ENCODE measurements around the gene FNBP1. TPM values are rescaled to one million over a fixed set of nuclear protein-coding genes. Genes with fewer than 3 reads are reported as not detected.

The FNBP1 gene
- total RNA-seq, 2 experiments from 2014 or later, result 153 to 167 TPM

DNA sequence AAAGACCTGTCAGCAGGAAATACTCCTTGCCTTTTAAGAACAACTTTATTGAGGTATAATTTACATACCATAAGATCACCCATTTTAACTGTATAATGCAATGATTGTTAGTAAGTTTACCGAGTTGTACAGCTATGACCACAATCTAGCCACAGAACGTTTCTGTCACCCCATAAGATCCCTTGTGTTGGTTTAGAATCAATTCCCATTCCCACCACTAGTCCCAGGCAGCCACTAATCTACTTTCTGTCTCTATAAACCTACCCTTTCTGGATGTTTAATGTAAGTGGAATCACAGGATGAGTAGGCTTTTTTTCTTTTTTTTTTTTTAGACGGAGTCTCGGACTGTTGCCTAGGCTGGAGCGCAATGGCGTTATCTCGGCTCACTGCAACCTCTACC, 15.2 kb upstream of the FNBP1 start:
- Mint-ChIP-seq H3K4me3 (no peak overlapping the region), H3K27me3 (no peaks in the 10 kb centered on the region), H3K4me1 (peaks cover 27% of the 10 kb centered on the region), H3K27ac (no peak overlapping the region), H3K36me3 (peaks cover 11% of the 10 kb centered on the region), H3K9me3 (ENCODE audit: low read depth) (no peaks in the 10 kb centered on the region)
- no peak for DNase-seq
- CTCF ChIA-PET, result interaction anchor here (0.7 to 1.8 kb wide), 4 partner anchors 10 to 173 kb away, joined by 3 to 6 read pairs (median 5); no protein-coding TSS in a partner anchor
- ATAC-seq, result no peak

DNA sequence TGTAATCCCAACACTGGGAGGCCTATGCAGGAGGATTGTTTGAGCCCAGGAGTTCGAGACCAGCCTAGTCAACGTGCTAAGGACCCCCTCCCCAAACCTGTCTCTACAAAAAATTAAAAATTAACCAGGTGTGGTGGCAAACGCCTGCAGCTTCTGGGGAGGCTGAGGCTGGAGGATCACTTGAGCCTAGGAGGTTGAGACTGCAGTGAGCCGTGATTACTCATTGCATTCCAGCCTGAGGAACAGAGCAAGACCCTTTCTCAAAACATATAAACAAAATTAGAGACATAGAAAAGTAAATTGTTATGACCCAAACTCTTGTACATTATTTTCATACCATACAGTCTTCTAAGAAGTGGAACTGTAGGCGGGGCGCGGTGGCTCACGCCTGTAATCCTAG, 11.8 kb upstream of the FNBP1 start:
- peak overlapping the region; percentile 93 for H3K4me3 Mint-ChIP-seq
- CTCF ChIA-PET, result interaction anchor here (0.7 to 2.5 kb wide), 2 partner anchors 10 to 919 kb away, joined by 3 to 8 read pairs; no protein-coding TSS in a partner anchor
- ATAC-seq (no peak), DNase-seq (no peak)
- no peaks in the 10 kb centered on the region for H3K9me3 Mint-ChIP-seq (ENCODE audit: low read depth)
- no peaks in the 10 kb centered on the region for H3K27me3 Mint-ChIP-seq
- peaks cover 11% of the 10 kb centered on the region for H3K36me3 Mint-ChIP-seq
- H3K4me1 Mint-ChIP-seq, result peaks cover 43% of the 10 kb centered on the region
- H3K27ac Mint-ChIP-seq, result peak overlapping the region; percentile 90

- Mint-ChIP-seq H3K27me3 (no peaks in the 10 kb centered on the region), H3K4me1 (peaks cover 43% of the 10 kb centered on the region), H3K27ac (peak overlapping the region; percentile 90), H3K9me3 (ENCODE audit: low read depth) (no peaks in the 10 kb centered on the region), H3K4me3 (peak overlapping the region; percentile 93), H3K36me3 (peaks cover 11% of the 10 kb centered on the region)
- peak; percentile 6 for ATAC-seq
- CTCF ChIA-PET, result interaction anchor here (1.1 to 2.5 kb wide), 7 partner anchors 10 to 169 kb away, joined by 3 to 8 read pairs (median 4); no protein-coding TSS in a partner anchor
- DNase-seq, result no peak
These were observed 11.4 kb upstream of the FNBP1 start for GRCh38 chr9:130054325-130054786.

DNA sequence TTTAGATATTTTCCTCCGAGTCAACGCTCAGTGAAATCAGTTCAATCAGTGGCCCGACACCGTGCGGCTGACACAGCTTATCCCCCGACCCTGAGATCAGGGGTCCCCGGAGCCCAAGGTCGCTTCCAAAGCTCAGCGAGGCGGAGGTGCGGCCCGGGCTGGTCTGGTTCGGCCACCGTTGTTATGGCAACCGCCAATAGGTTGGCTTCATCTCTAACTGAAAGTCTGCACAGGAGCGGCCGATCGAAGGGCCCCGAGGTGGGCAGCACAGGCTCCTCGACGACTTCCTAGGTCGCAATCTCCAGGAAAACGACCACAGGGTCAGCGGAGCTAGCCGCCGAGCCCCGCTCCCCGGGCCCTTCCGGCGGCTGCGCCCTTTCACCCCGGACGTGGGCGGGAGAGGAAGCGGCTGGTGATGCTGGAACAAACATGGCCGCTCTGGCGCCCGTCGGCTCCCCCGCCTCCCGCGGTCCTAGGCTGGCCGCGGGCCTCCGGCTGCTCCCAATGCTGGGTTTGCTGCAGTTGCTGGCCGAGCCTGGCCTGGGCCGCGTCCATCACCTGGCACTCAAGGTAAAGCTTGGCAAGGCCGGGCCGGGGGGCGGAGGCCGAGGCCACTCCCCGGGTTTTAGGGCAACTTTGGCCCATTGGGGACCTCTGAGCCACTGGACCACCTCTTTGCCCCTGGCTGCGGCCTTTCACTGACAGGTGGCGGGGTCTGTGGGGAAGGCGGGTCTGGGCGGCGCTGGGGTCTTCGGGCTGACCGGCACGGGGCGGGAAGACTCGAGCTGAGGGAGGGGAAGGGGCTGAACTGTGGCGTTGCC, 10.7 kb upstream of the FNBP1 start, which contains the start of gene GPR107:
Gene GPR107, plus strand, starts transcription at position 403 of the 821 bp plus-strand sequence. Its CDS starts 27 bp downstream, at position 430.
- ATAC-seq, result peak; percentile 96
- Mint-ChIP-seq H3K4me3 (peak within 1 kb of the TSS; percentile 93), H3K27me3 (no peaks in the 10 kb centered on the region), H3K9me3 (ENCODE audit: low read depth) (no peaks in the 10 kb centered on the region), H3K27ac (peak within 1 kb of the TSS; percentile 90), H3K36me3 (peaks cover 7% of the 10 kb centered on the region), H3K4me1 (peaks cover 41% of the 10 kb centered on the region)
- CTCF ChIA-PET, result interaction anchor here (0.8 to 2.5 kb wide), 13 partner anchors 9 to 169 kb away, joined by 3 to 8 read pairs (median 4); no protein-coding TSS in a partner anchor
- DNase-seq, result peak; percentile 88

GRCh38 chr9:130053109-130053503, 10.1 kb upstream of the FNBP1 start:
- Mint-ChIP-seq H3K36me3 (peaks cover 4% of the 10 kb centered on the region), H3K27me3 (no peaks in the 10 kb centered on the region), H3K9me3 (ENCODE audit: low read depth) (no peaks in the 10 kb centered on the region), H3K27ac (peak overlapping the region; percentile 80), H3K4me3 (peak overlapping the region; percentile 93), H3K4me1 (peaks cover 39% of the 10 kb centered on the region)
- ATAC-seq (no peak), DNase-seq (no peak)
- CTCF ChIA-PET, result interaction anchor here (0.8 to 2.5 kb wide), 13 partner anchors 8 to 168 kb away, joined by 3 to 8 read pairs (median 4); no protein-coding TSS in a partner anchor

GRCh38 chr9:130051855-130052254, 8.9 kb upstream of the FNBP1 start:
- Mint-ChIP-seq H3K9me3 (ENCODE audit: low read depth) (no peaks in the 10 kb centered on the region), H3K27me3 (no peaks in the 10 kb centered on the region), H3K4me3 (peak overlapping the region; percentile 63), H3K36me3 (peaks cover 3% of the 10 kb centered on the region), H3K4me1 (peaks cover 33% of the 10 kb centered on the region), H3K27ac (peak overlapping the region; percentile 54)
- CTCF ChIA-PET, result interaction anchor here (0.5 to 1.5 kb wide), 4 partner anchors 12 to 86 kb away, joined by 3 to 6 read pairs (median 3); no protein-coding TSS in a partner anchor
- ATAC-seq (no peak), DNase-seq (no peak)

GRCh38 chr9:130050462-130050861, 7.5 kb upstream of the FNBP1 start:
- DNase-seq, result no peak
- Mint-ChIP-seq H3K9me3 (ENCODE audit: low read depth) (no peaks in the 10 kb centered on the region), H3K4me3 (no peak overlapping the region), H3K36me3 (peaks cover 3% of the 10 kb centered on the region), H3K4me1 (peaks cover 42% of the 10 kb centered on the region), H3K27ac (peak overlapping the region; percentile 75), H3K27me3 (no peaks in the 10 kb centered on the region)
- CTCF ChIA-PET, result interaction anchor here (0.6 to 1.9 kb wide), 5 partner anchors 10 to 164 kb away, joined by 3 to 6 read pairs (median 5); no protein-coding TSS in a partner anchor
- no peak for ATAC-seq

- ATAC-seq, result no peak
- no peaks in the 10 kb centered on the region for H3K9me3 Mint-ChIP-seq (ENCODE audit: low read depth)
- H3K27me3 Mint-ChIP-seq, result no peaks in the 10 kb centered on the region
- CTCF ChIA-PET, result interaction anchor here (1.0 to 1.9 kb wide), 2 partner anchors 9 to 163 kb away, joined by 3 to 5 read pairs; no protein-coding TSS in a partner anchor
- H3K4me1 Mint-ChIP-seq, result peaks cover 43% of the 10 kb centered on the region
- no peak overlapping the region for H3K4me3 Mint-ChIP-seq
- H3K36me3 Mint-ChIP-seq, result peaks cover 3% of the 10 kb centered on the region
- no peak for DNase-seq
- peak overlapping the region; percentile 10 for H3K27ac Mint-ChIP-seq
These were observed 6.6 kb upstream of the FNBP1 start for GRCh38 chr9:130049431-130050210.

DNA sequence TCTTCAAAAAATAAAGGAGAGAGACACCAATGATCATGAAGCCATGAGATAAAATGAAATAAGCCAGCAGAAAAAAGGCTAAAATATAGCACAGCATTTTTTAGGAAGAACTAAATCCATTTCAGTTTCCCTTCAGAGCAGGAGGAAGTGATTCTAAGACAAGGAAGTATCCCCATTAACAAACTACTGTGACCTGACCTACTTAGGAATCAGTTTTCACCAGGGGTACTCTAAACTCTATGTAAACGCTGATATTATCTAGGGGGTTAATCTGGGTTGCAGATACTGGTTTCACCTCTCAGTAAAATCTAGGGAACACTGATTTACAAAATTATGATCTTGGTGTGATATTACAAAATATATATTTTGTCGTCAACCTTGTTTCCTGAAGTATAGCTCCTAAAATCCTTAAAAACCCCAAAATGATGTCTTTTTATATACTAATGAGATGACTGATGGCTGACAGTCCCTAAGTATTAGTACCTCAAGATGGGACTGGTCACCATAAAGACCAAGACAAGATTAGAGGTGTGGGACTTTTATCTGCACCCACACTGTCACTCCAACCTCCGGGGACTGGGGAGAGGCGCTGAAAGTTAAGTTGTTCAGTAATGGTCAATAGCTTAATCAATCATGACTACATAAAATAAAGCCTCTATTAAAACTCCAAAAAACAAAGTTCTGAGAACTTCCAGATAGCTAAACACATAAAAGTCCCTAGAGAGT, 2.9 kb upstream of the FNBP1 start:
- CTCF ChIA-PET, result interaction anchor here (0.6 to 2.5 kb wide), 8 partner anchors 7 to 207 kb away, joined by 3 to 8 read pairs (median 3); partner anchors contain the start of gene GPR107

GRCh38 chr9:130043654-130044623, 950 bp upstream of the FNBP1 start:
- CTCF ChIA-PET, result interaction anchor here (0.8 to 2.5 kb wide), 7 partner anchors 10 to 159 kb away, joined by 3 to 8 read pairs (median 6); partner anchors contain the start of gene GPR107
- peak overlapping the region; percentile 98 for H3K4me3 Mint-ChIP-seq
- no peaks in the 10 kb centered on the region for H3K9me3 Mint-ChIP-seq (ENCODE audit: low read depth)
- ATAC-seq, result no peak
- H3K27ac Mint-ChIP-seq, result peak overlapping the region; percentile 94
- no peaks in the 10 kb centered on the region for H3K27me3 Mint-ChIP-seq
- DNase-seq, result no peak
- peaks cover 40% of the 10 kb centered on the region for H3K4me1 Mint-ChIP-seq
- peaks cover 11% of the 10 kb centered on the region for H3K36me3 Mint-ChIP-seq

More for the DNA sequence above, 2.9 kb upstream of the FNBP1 start:
- peaks cover 43% of the 10 kb centered on the region for H3K4me1 Mint-ChIP-seq
- no peaks in the 10 kb centered on the region for H3K27me3 Mint-ChIP-seq
- ATAC-seq (no peak), DNase-seq (no peak)
- H3K4me3 Mint-ChIP-seq, result peak overlapping the region; percentile 59
- H3K36me3 Mint-ChIP-seq, result peaks cover 11% of the 10 kb centered on the region
- H3K9me3 Mint-ChIP-seq (ENCODE audit: low read depth), result no peaks in the 10 kb centered on the region
- H3K27ac Mint-ChIP-seq, result peak overlapping the region; percentile 94

GRCh38 chr9:130042406-130042884, 544 bp downstream of the FNBP1 start:
- Mint-ChIP-seq H3K27me3 (no peaks in the 10 kb centered on the region), H3K4me1 (peaks cover 48% of the 10 kb centered on the region), H3K36me3 (peaks cover 11% of the 10 kb centered on the region), H3K4me3 (peak overlapping the region; percentile 98), H3K9me3 (ENCODE audit: low read depth) (no peaks in the 10 kb centered on the region), H3K27ac (peak overlapping the region; percentile 97)
- ATAC-seq (peak; percentile 14), DNase-seq (no peak)
- CTCF ChIA-PET, result interaction anchor here (0.9 to 2.8 kb wide), 5 partner anchors 11 to 155 kb away, joined by 3 to 17 read pairs (median 5); no protein-coding TSS in a partner anchor
